HepG2 (cell line): ENCODE data around the gene FJX1. TPM values are rescaled to one million over a fixed set of nuclear protein-coding genes. Genes with fewer than 3 reads are reported as not detected.

Source experiments
- CC2D1A ChIP-seq: sonication (generic); formaldehyde crosslinking; IDR thresholded peaks from 2 replicates; pipeline ENCODE4 v1.8.1; 2023; ENCODE audit warnings: mild to moderate bottlenecking, missing genetic modification reagents
- FOXK2 ChIP-seq: fragments of 450-650 bp; IDR thresholded peaks from 2 replicates; pipeline ENCODE4 v1.6.1; 2016
- GTF3A ChIP-seq: sonication (generic); formaldehyde crosslinking; conservative IDR thresholded peaks from 2 replicates; pipeline ENCODE4 v1.4.0; 2020; ENCODE audit warnings: mild to moderate bottlenecking, missing genetic modification reagents
- NCOA2 ChIP-seq: sonication (generic); formaldehyde crosslinking; IDR thresholded peaks from 2 replicates; pipeline ENCODE4 v1.8.0; 2022; ENCODE audit warnings: inconsistent platforms
- NFIB ChIP-seq: sonication (generic); formaldehyde crosslinking; IDR thresholded peaks from 2 replicates; pipeline ENCODE4 v1.9.0; 2021; ENCODE audit warnings: missing genetic modification reagents, mild to moderate bottlenecking, borderline replicate concordance
- NFRKB ChIP-seq: fragments of 450-650 bp; IDR thresholded peaks from 2 replicates; pipeline ENCODE4 v1.6.1; 2017
- NFYB ChIP-seq: sonication (generic); formaldehyde crosslinking; IDR thresholded peaks from 2 replicates; pipeline ENCODE4 v1.4.0; 2020; ENCODE audit warnings: missing genetic modification reagents
- PHF5A ChIP-seq: IDR thresholded peaks from one replicate; pipeline ENCODE4 v1.6.1; 2018; ENCODE audit warnings: low read depth, missing genetic modification reagents; ENCODE audit not compliant: unreplicated experiment
- SMAD9 ChIP-seq: sonication (generic); formaldehyde crosslinking; IDR thresholded peaks from 2 replicates; pipeline ENCODE4 v1.5.1; 2020; ENCODE audit warnings: mild to moderate bottlenecking, missing genetic modification reagents
- SNAPC2 ChIP-seq: sonication (generic); formaldehyde crosslinking; IDR thresholded peaks from 2 replicates; pipeline ENCODE4 v1.8.1; 2022; ENCODE audit warnings: mild to moderate bottlenecking, missing genetic modification reagents
- SRSF1 ChIP-seq: fragments of 200-400 bp; formaldehyde crosslinking; optimal IDR thresholded peaks from 2 replicates; pipeline ENCODE3; 2017; ENCODE audit warnings: mild to moderate bottlenecking, low read depth, low read length, moderate library complexity
- TAF1 ChIP-seq: sonication (generic); formaldehyde crosslinking; IDR thresholded peaks from 2 replicates; pipeline ENCODE4 v1.4.0; 2020; ENCODE audit warnings: missing genetic modification reagents
- TARDBP ChIP-seq: sonication (generic); formaldehyde crosslinking; IDR thresholded peaks from 2 replicates; pipeline ENCODE4 v1.8.0; 2022; ENCODE audit warnings: mild to moderate bottlenecking, missing genetic modification reagents
- TBP ChIP-seq: sonication (generic); formaldehyde crosslinking; IDR thresholded peaks from 2 replicates; pipeline ENCODE4 v1.5.0; 2020; ENCODE audit warnings: missing genetic modification reagents
- ZBTB7B ChIP-seq: sonication (generic); formaldehyde crosslinking; IDR thresholded peaks from 2 replicates; pipeline ENCODE4 v1.4.0; 2020; ENCODE audit warnings: missing genetic modification reagents
- ZNF224 ChIP-seq: sonication (generic); formaldehyde crosslinking; IDR thresholded peaks from 2 replicates; pipeline ENCODE4 v1.5.0; 2020; ENCODE audit warnings: mild to moderate bottlenecking, missing genetic modification reagents
- ZNF780A ChIP-seq: sonication (generic); formaldehyde crosslinking; IDR thresholded peaks from 2 replicates; pipeline ENCODE4 v1.8.0; 2022; ENCODE audit warnings: mild to moderate bottlenecking, missing genetic modification reagents, moderate library complexity
- ZNF839 ChIP-seq: sonication (generic); formaldehyde crosslinking; IDR thresholded peaks from 2 replicates; pipeline ENCODE4 v1.4.0; 2020; ENCODE audit warnings: missing genetic modification reagents, mild to moderate bottlenecking, borderline replicate concordance
- polyA plus RNA-seq, 8 experiments: library from polyadenylated mRNA; depleted of rRNA in 3 of 8; stranded (reverse) in 7 of 8; unstranded in 1 of 8; fragments of >200 nt; fragmentation: Illumina TruSeq in 4 of 8; extraction: Trizol in 4 of 8; gene quantifications; 2 replicates each; pipeline versions ENCODE4 v1.2.1 to v1.2.3, GENCODE V29; 2011 to 2016; ENCODE audit warnings: low read depth in 4 of 8, missing spikeins in 1 of 8, mixed read lengths in 1 of 8; ENCODE audit not compliant: insufficient read depth in 1 of 8
- total RNA-seq, 5 experiments: library from RNA; depleted of rRNA; stranded (reverse); fragments of >200 nt; fragmentation: Illumina TruSeq; extraction: Trizol; gene quantifications; 2 replicates each; pipeline ENCODE4 v1.2.3, GENCODE V29; 2016; ENCODE audit warnings: low read depth in 1 of 5
- TF ChIP-seq, protein P1 (sequence below): sonication (generic); formaldehyde crosslinking; IDR thresholded peaks from 2 replicates; pipeline ENCODE4 v1.5.0; 2020; ENCODE audit warnings: missing genetic modification reagents
- TF ChIP-seq, protein P2 (sequence below): sonication (generic); formaldehyde crosslinking; conservative IDR thresholded peaks from 2 replicates; pipeline ENCODE4 v1.5.0; 2020; ENCODE audit warnings: missing genetic modification reagents
- TF ChIP-seq, protein P3 (sequence below): sonication (generic); formaldehyde crosslinking; IDR thresholded peaks from 2 replicates; pipeline ENCODE4 v1.4.0; 2020; ENCODE audit warnings: missing genetic modification reagents
- TF ChIP-seq, protein P4 (sequence below): IDR thresholded peaks from 2 replicates; pipeline ENCODE4 v1.6.1; 2016
- TF ChIP-seq, protein P5 (sequence below): sonication (generic); formaldehyde crosslinking; conservative IDR thresholded peaks from 2 replicates; pipeline ENCODE4 v1.4.0; 2020; ENCODE audit warnings: mild to moderate bottlenecking, missing genetic modification reagents, moderate library complexity

FJX1 gene
- total and polyA plus RNA-seq, 2 of the 13 experiments (the other 11 are each of a cell fraction or from before 2014, with no cell fraction given) = 0.40 to 0.82 TPM

DNA sequence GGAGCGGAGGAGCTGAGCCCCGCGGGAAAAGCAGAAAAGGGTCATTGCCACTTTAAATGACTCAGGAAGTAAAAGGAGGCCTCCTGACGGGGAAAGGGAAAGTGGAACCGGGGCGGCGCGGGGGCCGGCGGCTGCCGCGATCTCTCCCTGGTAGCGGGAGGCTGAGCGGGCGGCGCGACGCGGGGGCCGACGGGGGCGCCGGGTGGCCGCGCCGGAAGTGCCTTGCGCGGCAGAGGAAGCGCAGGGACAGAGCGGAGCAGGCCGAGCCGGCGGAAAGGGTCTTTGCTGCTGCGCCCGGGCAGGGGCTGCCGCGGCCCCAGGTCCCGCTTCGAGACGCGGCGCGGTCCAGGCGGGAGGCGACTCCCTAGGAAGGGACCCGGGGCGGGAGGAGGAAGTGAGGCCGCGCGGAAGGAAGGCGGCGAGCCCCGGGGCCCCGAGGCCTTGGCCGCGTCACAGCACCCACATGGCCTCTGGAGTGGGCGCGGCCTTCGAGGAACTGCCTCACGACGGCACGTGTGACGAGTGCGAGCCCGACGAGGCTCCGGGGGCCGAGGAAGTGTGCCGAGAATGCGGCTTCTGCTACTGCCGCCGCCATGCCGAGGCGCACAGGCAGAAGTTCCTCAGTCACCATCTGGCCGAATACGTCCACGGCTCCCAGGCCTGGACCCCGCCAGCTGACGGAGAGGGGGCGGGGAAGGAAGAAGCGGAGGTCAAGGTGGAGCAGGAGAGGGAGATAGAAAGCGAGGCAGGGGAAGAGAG, 44.6 kb downstream of the FJX1 start, which contains the start of gene TRIM44 (continued):
- TF ChIP-seq, protein P1, sequence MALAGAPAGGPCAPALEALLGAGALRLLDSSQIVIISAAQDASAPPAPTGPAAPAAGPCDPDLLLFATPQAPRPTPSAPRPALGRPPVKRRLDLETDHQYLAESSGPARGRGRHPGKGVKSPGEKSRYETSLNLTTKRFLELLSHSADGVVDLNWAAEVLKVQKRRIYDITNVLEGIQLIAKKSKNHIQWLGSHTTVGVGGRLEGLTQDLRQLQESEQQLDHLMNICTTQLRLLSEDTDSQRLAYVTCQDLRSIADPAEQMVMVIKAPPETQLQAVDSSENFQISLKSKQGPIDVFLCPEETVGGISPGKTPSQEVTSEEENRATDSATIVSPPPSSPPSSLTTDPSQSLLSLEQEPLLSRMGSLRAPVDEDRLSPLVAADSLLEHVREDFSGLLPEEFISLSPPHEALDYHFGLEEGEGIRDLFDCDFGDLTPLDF (CRISPR knock-in tag) = peak; percentile 80
- TF ChIP-seq, protein P2, sequence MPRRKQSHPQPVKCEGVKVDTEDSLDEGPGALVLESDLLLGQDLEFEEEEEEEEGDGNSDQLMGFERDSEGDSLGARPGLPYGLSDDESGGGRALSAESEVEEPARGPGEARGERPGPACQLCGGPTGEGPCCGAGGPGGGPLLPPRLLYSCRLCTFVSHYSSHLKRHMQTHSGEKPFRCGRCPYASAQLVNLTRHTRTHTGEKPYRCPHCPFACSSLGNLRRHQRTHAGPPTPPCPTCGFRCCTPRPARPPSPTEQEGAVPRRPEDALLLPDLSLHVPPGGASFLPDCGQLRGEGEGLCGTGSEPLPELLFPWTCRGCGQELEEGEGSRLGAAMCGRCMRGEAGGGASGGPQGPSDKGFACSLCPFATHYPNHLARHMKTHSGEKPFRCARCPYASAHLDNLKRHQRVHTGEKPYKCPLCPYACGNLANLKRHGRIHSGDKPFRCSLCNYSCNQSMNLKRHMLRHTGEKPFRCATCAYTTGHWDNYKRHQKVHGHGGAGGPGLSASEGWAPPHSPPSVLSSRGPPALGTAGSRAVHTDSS (CRISPR knock-in tag) = no peak
- TF ChIP-seq SRSF1 = no peak
- TF ChIP-seq, protein P3, sequence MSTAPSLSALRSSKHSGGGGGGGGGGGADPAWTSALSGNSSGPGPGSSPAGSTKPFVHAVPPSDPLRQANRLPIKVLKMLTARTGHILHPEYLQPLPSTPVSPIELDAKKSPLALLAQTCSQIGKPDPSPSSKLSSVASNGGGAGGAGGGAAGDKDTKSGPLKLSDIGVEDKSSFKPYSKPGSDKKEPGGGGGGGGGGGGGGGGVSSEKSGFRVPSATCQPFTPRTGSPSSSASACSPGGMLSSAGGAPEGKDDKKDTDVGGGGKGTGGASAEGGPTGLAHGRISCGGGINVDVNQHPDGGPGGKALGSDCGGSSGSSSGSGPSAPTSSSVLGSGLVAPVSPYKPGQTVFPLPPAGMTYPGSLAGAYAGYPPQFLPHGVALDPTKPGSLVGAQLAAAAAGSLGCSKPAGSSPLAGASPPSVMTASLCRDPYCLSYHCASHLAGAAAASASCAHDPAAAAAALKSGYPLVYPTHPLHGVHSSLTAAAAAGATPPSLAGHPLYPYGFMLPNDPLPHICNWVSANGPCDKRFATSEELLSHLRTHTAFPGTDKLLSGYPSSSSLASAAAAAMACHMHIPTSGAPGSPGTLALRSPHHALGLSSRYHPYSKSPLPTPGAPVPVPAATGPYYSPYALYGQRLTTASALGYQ (CRISPR knock-in tag) = peak; percentile 81
- TF ChIP-seq ZBTB7B (CRISPR knock-in tag) = peak; percentile 76; the same call in 1 of the 2 replicates
- TF ChIP-seq GTF3A (CRISPR knock-in tag) = peak; percentile 33; the same call in 1 of the 2 replicates
- TF ChIP-seq TBP = no peak
- TF ChIP-seq CC2D1A (CRISPR knock-in tag) = no peak
- peak; percentile 39; the same call in 1 of the 2 replicates for TF ChIP-seq NCOA2 (CRISPR knock-in tag)
- TF ChIP-seq, protein P4, sequence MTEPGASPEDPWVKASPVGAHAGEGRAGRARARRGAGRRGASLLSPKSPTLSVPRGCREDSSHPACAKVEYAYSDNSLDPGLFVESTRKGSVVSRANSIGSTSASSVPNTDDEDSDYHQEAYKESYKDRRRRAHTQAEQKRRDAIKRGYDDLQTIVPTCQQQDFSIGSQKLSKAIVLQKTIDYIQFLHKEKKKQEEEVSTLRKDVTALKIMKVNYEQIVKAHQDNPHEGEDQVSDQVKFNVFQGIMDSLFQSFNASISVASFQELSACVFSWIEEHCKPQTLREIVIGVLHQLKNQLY (CRISPR knock-in tag) = no peak
- no peak for TF ChIP-seq PHF5A (CRISPR knock-in tag)
- peak; percentile 61 for TF ChIP-seq TARDBP (CRISPR knock-in tag)
- peak; percentile 64 for TF ChIP-seq TAF1 (CRISPR knock-in tag)
- peak; percentile 42; the same call in 1 of the 2 replicates for TF ChIP-seq NFYB (CRISPR knock-in tag)
- peak; percentile 97 for TF ChIP-seq SNAPC2 (CRISPR knock-in tag)
- peak; percentile 99 for TF ChIP-seq SMAD9 (CRISPR knock-in tag)
- no peak for TF ChIP-seq FOXK2
- peak; percentile 96; the same call in 1 of the 2 replicates for TF ChIP-seq NFIB
- TF ChIP-seq ZNF224 (CRISPR knock-in tag) = peak; percentile 90
- TF ChIP-seq, protein P5, sequence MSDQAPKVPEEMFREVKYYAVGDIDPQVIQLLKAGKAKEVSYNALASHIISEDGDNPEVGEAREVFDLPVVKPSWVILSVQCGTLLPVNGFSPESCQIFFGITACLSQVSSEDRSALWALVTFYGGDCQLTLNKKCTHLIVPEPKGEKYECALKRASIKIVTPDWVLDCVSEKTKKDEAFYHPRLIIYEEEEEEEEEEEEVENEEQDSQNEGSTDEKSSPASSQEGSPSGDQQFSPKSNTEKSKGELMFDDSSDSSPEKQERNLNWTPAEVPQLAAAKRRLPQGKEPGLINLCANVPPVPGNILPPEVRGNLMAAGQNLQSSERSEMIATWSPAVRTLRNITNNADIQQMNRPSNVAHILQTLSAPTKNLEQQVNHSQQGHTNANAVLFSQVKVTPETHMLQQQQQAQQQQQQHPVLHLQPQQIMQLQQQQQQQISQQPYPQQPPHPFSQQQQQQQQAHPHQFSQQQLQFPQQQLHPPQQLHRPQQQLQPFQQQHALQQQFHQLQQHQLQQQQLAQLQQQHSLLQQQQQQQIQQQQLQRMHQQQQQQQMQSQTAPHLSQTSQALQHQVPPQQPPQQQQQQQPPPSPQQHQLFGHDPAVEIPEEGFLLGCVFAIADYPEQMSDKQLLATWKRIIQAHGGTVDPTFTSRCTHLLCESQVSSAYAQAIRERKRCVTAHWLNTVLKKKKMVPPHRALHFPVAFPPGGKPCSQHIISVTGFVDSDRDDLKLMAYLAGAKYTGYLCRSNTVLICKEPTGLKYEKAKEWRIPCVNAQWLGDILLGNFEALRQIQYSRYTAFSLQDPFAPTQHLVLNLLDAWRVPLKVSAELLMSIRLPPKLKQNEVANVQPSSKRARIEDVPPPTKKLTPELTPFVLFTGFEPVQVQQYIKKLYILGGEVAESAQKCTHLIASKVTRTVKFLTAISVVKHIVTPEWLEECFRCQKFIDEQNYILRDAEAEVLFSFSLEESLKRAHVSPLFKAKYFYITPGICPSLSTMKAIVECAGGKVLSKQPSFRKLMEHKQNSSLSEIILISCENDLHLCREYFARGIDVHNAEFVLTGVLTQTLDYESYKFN = no peak
- TF ChIP-seq NFRKB = no peak
- peak; percentile 95 for TF ChIP-seq ZNF780A (CRISPR knock-in tag)
- peak; percentile 78; the same call in 1 of the 2 replicates for TF ChIP-seq ZNF839 (CRISPR knock-in tag)
